ENCODE results near the gene GKN2. TPM values are rescaled to one million over a fixed set of nuclear protein-coding genes. Genes with fewer than 3 reads are reported as not detected.

GKN2 gene
- total RNA-seq, 1 experiment from 2014 or later: not detected

DNA sequence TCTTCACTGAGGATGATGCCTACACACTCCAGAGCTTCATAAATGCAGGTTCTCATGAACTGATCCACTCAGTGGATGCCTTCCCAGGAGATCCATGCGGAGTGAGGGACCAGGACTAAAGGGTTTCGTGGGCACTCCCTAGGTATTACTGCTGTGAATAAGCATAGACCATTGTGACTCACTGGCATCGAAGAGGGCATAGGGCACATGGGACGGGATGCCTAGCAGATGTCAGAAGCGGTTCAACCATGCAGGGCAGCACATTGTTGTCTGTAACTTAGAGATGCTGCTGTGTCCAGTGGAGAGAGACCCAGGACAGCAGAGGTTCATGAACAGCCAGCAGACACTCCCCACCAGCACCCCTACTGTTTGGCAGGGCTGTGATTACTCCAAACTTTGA, 17.2 kb downstream of the GKN2 start:
- Histone ChIP-seq H2BK5ac (ENCODE audit: insufficient read length, low read length) (no peak overlapping the region), H3K4ac (ENCODE audit: low read depth, low read length) (no peak overlapping the region), H3K9ac (ENCODE audit: extremely low read depth, insufficient read length, low read length) (no peak overlapping the region), H4K20me1 (ENCODE audit: control insufficient read depth, insufficient read depth, insufficient read length) (no peaks in the 10 kb centered on the region), H3K23me2 (ENCODE audit: insufficient read length, low read depth, low read length, poor library complexity, severe bottlenecking) (no peaks in the 10 kb centered on the region), H2BK15ac (ENCODE audit: low read depth, low read length) (no peak overlapping the region), H4K8ac (replicated peaks; ENCODE audit: insufficient read length, low read depth, low read length) (no peak overlapping the region), H3K4me1 (ENCODE audit: insufficient read depth, low read length) (no peaks in the 10 kb centered on the region), H2AFZ (ENCODE audit: low read length) (no peak overlapping the region), H2BK12ac (ENCODE audit: insufficient read length, low read depth, low read length) (no peak overlapping the region), H3K4me2 (ENCODE audit: insufficient read depth, insufficient read length, low read length) (no peak overlapping the region), H3K27me3 (ENCODE audit: insufficient read depth, low read length) (no peaks in the 10 kb centered on the region), H3K79me1 (ENCODE audit: insufficient read depth, low read depth, low read length, poor library complexity, severe bottlenecking) (no peaks in the 10 kb centered on the region), H3K18ac (ENCODE audit: insufficient read length, low read depth, low read length) (no peak overlapping the region), H3K56ac (ENCODE audit: insufficient read length, low read depth, low read length) (no peak overlapping the region), H4K91ac (ENCODE audit: insufficient read length, low read depth, low read length) (no peak overlapping the region), H2AK5ac (ENCODE audit: insufficient read length, low read length) (no peak overlapping the region), H3K27ac (ENCODE audit: insufficient read length, low read depth, low read length) (no peak overlapping the region), H4K5ac (ENCODE audit: insufficient read length, low read depth, low read length) (no peak overlapping the region), H3K79me2 (ENCODE audit: insufficient read depth, low read length) (no peaks in the 10 kb centered on the region), H2BK20ac (ENCODE audit: low read depth, low read length, poor library complexity, severe bottlenecking) (no peak overlapping the region), H3K23ac (ENCODE audit: insufficient read length, low read depth, low read length) (no peak overlapping the region), H2BK120ac (ENCODE audit: low read depth, low read length, poor library complexity, severe bottlenecking) (no peak overlapping the region), H3K14ac (ENCODE audit: insufficient read depth, low read length) (no peak overlapping the region), H3T11ph (ENCODE audit: low read length) (no peak overlapping the region), H3K9me3 (ENCODE audit: control insufficient read depth, low read depth, low read length) (no peaks in the 10 kb centered on the region)
- H3K4me1 Mint-ChIP-seq: no peaks in the 10 kb centered on the region
- H3K9me3 Mint-ChIP-seq: peaks cover 3 to 7% of the 10 kb centered on the region in 2 experiments; a peak in 2 of 5 replicates
- no CpG with 5 or more reads among the region's 5 CpGs for WGBS (ENCODE audit: extremely low coverage, insufficient read length, low lambda C conversion rate)
- H3K27ac Mint-ChIP-seq: no peak overlapping the region
- H3K4me3 Mint-ChIP-seq: no peak overlapping the region
- no peak for TF ChIP-seq CTCF (conservative IDR thresholded peaks at IDR 0.05)
- H3K27me3 Mint-ChIP-seq (ENCODE audit: low read depth): peaks cover 7% of the 10 kb centered on the region; the same call in 1 of the 2 replicates
- H3K36me3 Mint-ChIP-seq (ENCODE audit: insufficient read depth in 1 of 3, low read depth in 3 of 3): no peaks in the 10 kb centered on the region
- no peak for DNase-seq

Measured in H9 (cell line).